DMS79 treated with DMSO at 0.1 percent for 48 hours (cell line): ENCODE measurements around the gene FNIP2.
"Not testable (repeated sequence)": the region's sequence is repeated elsewhere in the genome, so short reads cannot be mapped to it uniquely, and the experiment has no call there.

Source experiments
- DNase-seq: peaks from one replicate; lab custom pipeline; 2025; lab: John Stamatoyannopoulos, UW

The FNIP2 gene

GRCh38 chr4:158814636-158815330, 46.0 kb downstream of the FNIP2 start:
- no peak for DNase-seq

DNA sequence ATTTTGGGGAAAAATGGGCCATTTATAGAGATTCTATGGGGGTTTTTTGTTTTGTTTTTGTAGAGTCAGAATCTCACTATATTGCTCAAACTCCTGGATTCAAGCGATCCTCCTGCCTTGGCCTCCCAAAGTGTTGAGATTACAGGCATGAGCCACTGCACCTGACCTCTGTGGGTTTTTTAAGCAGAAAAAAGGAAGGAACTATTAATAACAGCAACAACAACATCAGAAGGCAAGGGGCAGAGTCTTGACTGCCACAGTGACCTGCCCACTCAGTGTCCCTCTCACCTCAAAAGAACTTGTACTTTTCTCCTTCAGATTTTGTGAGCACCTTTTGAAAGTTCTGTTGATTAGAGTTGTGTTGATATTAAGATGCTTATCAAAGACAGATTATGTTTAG, 48.1 kb downstream of the FNIP2 start:
- DNase-seq = no peak

DNA sequence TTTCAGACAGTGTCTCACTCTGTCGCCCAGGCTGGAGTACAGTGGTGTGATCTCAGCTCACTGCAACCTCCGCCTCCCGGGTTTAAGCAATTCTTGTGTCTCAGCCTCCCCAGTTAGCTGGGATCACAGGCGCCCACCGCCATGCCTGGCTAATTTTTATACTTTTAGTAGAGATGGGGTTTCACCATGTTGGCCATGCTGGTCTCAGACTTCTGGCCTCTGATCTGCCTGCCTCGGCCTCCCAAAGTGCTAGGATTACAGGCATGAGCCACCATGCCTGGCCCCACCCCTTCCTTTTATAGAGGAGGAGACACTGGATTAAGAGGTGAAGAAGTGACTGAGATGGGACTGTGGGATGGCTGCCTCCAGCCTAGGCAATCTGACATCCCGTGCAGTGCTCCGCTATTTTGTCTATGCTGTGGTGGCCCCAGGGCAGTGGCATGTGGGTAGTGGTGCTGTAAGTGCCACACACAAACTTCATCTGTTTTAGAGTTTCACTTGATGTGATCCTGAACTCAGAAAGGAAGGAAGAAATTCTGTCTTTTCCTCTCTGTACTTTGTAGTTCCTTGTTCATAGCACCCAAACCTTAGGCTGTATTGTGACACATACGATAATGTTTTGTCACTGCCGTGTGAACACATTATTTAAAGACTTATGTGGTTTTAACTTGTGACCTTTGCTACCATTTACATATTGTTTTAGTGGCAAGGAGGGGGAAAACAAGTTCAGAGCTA, 48.9 kb downstream of the FNIP2 start:
- no peak for DNase-seq

- no peak for DNase-seq
Observed at GRCh38 chr4:158818560-158819140, 49.8 kb downstream of the FNIP2 start.

DNA sequence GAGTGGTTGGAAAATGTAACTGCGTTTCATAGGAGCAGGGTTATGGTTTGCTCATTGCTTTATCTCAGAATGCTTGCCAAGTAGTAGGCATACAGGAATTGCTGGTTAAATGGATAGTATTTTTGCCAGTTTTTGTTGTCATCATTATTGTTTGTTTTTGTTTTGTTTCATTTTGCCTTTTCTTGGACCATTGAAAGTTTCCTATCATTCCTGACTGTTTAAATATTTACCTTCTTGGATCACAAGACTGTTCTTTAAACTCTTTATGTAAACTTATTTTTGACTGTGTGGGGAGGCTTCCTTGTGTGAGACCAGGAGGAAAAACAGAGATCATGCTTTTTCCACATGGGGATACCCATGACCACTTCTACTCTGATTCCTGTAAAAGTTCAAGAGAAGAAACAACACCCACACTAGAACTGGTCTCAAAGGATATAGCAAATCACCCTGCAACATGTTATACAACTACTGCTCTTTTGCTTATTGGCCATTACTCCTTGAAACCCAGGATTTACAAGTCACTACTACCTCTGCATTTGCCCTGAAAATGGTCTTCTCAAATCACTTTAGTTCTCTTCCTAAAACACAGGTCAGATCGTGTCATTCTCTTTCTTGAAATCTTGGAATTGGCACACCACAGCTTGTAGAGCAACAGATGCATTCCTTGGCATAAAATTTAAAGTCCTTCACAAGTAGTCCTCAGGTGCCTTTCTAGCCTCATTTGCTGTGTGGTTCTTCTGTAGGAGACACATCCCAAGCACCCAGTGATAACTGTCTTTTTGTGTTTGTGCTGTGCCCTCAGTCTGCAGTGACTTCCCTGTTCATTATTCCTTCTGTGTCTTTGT, 51.3 kb downstream of the FNIP2 start:
- DNase-seq = no peak

DNA sequence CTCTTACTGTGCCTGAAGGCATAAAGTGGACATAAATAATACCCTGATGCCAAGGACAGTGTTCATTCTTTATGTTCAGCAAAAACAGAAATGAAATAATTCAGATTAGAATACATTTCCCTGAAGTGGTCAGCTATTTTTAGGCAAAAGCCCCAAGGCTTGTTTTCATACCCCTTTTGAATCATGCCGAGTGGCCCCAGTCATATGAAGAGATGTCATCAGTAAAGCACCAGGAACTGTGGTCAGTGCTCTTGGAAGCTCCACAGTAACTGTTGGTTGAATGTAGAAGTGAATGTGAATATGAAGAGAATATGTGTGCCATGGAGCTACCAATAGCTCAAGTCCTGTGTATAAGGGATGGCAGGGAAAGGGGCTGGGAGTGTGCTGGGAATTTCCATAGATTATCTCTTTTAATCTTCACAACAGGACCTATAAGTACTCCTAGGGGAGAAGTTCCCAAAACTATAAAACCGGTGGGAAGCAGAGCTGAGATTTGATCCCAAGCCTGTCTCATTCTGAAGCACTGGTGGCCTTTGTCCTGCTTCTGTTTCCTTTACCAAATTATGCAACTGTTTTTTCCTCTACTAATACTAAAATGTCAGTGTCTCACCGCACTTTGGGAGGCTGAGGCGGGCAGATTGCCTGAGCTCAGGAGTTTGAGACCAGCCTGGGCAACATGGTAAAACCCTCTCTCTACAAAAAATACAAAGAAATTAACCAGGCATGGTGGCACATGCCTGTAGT, 52.6 kb downstream of the FNIP2 start:
- DNase-seq = no peak

DNA sequence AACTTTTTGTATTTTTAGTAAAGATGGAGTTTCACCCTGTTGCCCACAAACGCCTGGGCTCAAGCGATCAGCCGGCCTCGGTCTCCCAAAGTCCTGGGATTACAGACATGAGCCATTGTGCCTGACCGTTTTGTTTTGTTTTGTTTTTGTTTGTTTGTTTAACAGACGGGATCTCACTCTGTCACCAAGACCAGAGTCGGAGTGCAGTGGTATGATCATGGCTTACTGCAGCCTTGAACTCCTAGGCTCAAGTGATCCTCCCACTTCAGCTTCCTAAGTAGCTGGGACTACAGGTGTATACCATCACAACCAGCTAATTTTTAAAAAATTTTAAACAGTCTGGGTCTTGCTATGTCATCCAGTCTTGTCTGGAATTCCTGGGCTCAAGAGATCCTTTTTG, 53.5 kb downstream of the FNIP2 start:
- DNase-seq = no peak

GRCh38 chr4:158823461-158823873, 54.6 kb downstream of the FNIP2 start:
- DNase-seq = no peak

- no peak for DNase-seq
Observed at GRCh38 chr4:158824425-158825274, 55.8 kb downstream of the FNIP2 start.

GRCh38 chr4:158825433-158826036, 56.7 kb downstream of the FNIP2 start:
- no peak for DNase-seq

DNA sequence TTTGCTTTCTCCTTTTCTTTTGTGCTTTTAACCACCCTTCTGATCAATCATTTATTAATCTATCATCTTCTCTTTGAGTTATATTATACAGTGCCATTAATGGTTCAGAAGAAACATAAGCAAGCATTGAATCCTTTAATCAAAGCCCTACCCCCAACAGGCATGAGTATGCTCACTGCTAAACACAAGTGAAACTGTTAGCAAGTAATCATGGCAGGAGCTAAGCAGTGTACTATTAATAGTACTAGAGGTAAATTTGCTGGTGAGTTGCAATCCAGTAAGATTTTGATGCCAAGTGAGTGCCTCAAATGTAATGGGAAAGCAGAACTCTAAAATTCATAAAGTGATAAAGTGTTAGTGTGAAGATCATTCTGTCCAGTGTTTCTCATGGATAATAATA, 57.2 kb downstream of the FNIP2 start:
- no peak for DNase-seq

- DNase-seq = no peak
Observed at GRCh38 chr4:158826882-158827281, 58.1 kb downstream of the FNIP2 start.

DNA sequence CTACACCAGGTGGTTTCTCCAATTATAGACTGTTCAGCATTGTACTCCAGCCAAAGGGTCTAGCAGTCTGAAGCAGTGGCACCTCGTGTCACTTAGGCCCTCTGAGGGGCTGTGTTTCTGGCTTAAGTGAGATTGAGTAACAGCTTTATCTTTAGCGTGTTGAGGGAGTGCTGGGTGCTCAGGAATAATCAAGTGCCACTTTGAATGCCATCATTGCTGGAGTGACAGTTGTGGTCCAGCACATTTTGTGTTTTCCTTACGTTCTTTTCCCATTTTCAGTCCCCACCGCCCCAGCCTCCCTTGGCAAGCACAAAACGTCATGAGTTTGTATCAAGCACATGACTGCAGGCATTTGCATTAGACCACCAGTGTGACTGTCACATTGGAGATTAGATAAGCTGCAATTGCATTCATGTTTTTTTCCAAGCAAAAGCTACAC, 58.7 kb downstream of the FNIP2 start:
- DNase-seq = no peak

GRCh38 chr4:158828151-158828550, 59.3 kb downstream of the FNIP2 start:
- DNase-seq = not testable (repeated sequence)

GRCh38 chr4:158829254-158829653, 60.4 kb downstream of the FNIP2 start:
- no peak for DNase-seq

GRCh38 chr4:158833602-158834001, 64.8 kb downstream of the FNIP2 start:
- no peak for DNase-seq

GRCh38 chr4:158835226-158836001, 66.6 kb downstream of the FNIP2 start:
- no peak for DNase-seq

DNA sequence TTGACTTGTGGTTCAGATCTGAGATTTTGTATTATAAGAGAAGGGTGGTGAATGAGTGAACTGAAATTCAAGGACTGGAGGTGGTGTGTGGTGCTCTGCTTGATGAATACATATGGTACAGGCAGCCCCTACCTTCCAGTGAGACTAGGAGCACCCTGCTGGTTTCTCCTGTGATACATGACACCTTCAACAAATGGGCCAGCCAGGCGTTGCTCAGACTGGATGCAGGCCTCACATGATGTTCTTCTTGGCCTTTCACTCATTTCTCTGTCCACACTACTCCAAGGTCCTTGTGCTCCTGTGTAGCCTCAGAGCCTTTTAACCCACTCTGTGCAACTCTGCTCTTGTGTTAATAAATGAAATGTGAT, 67.2 kb downstream of the FNIP2 start:
- no peak for DNase-seq

DNA sequence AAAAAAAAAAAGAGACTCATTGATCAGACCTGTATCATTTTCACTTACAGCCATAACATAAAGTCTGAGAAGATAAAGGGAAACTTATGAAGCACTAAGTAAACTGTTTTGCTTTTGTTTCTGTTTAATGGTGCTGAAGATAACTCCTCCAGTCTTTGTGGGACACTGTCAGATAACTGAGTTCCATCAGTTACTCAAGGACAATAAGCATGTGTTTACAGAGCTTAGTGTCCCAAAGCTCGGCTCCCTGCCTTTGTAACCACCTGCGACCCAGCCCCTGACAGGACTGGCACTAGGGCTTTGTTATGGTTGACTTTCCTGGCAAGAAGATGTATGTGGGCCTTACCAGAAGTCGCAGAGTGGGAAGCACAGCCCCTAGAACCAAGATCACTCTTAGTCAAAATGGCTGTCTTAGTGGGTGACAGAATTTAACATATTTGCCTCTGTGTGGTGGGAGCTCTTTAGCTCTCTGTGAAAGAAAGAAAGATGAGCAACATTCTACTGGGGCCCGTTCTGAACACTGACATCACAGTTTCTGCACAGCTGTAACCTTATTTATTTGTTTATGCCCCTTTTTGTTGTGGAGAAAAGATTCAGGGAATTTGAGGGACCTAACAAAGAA, 68.1 kb downstream of the FNIP2 start:
- no peak for DNase-seq
